HG03520 (cell line): ENCODE results near the gene PCDHGA5.
"Not testable (repeated sequence)": the region's sequence is repeated elsewhere in the genome, so short reads cannot be mapped to it uniquely, and the experiment has no call there.

Experiments
- ATAC-seq: cut with Tn5 transposase; IDR thresholded peaks from one replicate; pipeline ENCODE4 v1.9.1; 2021; ENCODE audit warnings: mild to moderate bottlenecking, moderate library complexity; ENCODE audit not compliant: unreplicated experiment

PCDHGA5 gene

DNA sequence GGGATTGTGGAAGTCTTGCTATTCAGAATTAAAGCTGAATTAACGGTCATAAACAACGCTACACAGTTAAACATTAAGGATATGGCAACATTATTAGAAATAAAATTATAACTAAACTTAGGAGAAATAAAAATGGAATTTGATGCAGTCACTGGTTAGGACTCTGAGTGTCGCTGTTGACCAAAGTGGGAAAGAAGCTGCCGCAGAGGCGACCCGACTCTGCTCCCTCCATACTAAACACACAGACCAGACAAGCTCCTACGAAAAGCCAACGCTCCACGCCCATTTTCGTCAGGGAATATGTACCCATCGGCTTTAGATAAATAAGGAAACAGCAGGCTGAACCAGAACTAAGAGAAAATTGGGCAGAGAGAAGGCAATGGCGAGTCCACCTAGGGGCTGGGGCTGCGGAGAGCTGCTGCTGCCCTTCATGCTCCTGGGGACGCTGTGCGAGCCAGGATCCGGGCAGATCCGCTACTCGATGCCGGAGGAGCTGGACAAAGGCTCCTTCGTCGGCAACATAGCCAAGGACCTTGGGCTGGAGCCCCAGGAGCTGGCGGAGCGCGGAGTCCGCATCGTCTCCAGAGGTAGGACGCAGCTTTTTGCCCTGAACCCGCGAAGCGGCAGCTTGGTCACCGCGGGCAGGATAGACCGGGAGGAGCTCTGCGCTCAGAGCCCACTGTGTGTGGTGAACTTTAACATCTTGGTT is at the start of gene PCDHGA5:
PCDHGA5 (plus strand) TSS at position 211 of the 709 bp plus-strand sequence; CDS start at position 380, 169 bp downstream.
- ATAC-seq = no peak

DNA sequence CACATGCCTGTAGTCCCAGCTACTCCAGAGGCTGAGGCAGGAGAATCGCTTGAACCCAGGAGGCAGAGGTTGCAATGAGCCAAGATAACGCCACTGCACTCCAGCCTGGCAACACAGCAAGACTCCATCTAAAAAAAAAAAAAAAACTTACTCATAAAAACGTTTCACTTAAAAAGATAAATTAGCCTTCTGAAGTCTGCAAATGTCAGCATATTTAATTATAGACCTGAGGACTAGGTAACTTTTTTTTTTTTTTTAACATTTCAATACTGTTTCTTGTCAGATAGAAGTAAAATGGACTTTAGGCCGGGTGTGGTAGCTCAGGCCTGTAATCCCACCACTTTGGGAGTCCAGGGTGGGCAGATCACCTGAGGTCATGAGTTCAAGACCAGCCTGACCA is 47.0 kb upstream of the PCDHGA5 start:
- not testable (repeated sequence) for ATAC-seq

GRCh38 chr5:141319202-141319601 is 44.8 kb upstream of the PCDHGA5 start:
- no peak for ATAC-seq

DNA sequence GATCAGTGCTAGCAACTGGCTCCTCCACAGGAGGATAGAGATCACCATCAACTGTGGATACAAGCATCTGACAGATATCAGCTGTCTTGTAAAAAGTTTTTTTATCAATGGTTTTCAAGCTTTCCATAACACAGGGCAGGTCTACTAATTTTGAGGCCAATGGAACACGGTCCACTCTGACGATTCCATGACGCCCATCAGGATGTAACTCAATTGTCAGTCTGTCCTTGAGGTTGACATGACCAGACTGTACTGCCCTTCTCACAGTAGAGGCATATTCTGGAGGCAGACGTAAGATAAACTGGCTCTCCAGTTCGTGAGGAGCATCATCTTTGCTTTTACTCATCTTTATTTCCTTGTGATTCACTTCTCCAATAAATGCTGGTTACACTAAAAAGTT is 44.3 kb upstream of the PCDHGA5 start:
- no peak for ATAC-seq

GRCh38 chr5:141320225-141321169 is 43.5 kb upstream of the PCDHGA5 start, which contains the start of gene TAF7:
TAF7 (minus strand) TSS chr5:141320784; CDS start chr5:141320044, 740 bp downstream.
- ATAC-seq = peak; percentile 91

GRCh38 chr5:141322261-141322660 is 41.7 kb upstream of the PCDHGA5 start:
- ATAC-seq = no peak

DNA sequence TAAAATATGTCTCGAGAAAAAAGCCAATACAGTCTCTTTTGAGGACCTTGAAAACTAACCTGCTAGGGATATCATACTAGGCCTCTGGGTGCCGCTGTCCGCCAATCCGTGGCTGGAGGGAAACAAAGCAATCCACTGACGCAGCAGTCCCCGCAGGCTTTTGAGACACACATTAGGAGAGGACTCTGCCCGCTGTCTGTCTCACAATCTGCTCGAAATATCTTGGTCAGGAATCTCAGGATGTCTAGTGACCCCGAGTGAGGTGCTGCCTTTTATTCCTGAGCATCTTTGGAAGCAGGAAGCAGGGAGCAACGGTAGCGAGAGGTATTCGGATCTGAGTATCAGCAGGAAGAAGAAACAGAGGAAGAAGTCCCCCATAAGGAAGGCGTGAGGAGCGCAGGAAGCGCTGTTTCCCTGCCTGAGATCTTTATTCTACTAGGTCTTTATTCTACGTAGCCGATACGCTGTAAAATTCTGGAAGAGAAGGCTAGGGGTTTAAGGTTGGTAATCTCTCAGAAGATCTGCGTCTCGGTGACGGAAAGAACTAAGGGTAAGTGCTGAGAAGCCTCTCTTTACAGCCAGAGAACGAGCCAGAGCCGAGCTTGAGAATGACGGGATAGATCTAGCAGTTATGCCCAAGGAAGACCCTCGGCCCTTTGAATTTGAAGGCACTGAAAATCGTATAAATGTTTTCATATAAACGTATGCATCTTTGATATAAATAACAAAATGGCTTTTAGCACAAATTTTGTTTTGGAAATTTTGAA is 37.7 kb upstream of the PCDHGA5 start:
- peak; percentile 74 for ATAC-seq

GRCh38 chr5:141328231-141328630 is 35.7 kb upstream of the PCDHGA5 start:
- ATAC-seq = no peak

GRCh38 chr5:141330299-141331080 is 33.5 kb upstream of the PCDHGA5 start, which contains the start of gene PCDHGA1:
PCDHGA1 (plus strand) TSS chr5:141330514.
- ATAC-seq = peak; percentile 67

- not testable (repeated sequence) for ATAC-seq
Measured at GRCh38 chr5:141332571-141332970, 31.4 kb upstream of the PCDHGA5 start.

DNA sequence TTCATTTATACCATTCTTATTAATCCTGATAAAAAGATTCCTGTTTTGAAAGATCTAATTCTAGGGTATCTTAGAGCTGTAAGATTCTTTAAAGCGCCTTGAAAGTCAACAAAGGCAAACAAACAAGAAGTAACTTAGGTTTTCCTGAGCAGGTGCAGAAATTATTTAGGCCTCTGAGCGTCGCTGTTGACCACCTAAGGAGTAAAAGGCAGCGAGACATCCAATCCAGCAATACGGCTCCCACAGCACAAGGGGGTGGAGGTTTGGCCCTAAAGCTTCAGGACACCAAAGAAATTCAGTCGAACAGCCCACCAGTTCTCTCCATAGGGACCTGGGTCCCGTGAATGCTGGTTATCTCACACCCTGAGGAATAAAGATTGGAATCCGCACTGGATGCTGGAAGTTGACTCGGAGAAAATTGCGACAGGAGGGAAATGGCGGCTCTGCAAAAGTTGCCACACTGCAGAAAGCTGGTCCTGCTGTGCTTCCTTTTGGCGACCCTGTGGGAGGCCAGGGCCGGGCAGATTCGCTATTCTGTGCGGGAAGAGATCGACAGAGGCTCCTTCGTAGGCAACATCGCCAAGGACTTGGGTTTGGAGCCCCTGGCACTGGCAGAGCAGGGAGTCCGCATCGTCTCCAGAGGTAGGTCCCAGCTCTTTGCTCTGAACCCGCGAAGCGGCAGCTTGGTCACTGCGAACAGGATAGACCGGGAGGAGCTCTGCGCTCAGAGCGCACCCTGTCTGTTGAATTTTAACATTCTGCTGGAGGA is 25.2 kb upstream of the PCDHGA5 start, which contains the start of gene PCDHGA2:
PCDHGA2 (plus strand) TSS at position 223 of the 769 bp plus-strand sequence.
- no peak for ATAC-seq

- not testable (repeated sequence) for ATAC-seq
Measured at GRCh38 chr5:141340781-141341354, 23.1 kb upstream of the PCDHGA5 start.

DNA sequence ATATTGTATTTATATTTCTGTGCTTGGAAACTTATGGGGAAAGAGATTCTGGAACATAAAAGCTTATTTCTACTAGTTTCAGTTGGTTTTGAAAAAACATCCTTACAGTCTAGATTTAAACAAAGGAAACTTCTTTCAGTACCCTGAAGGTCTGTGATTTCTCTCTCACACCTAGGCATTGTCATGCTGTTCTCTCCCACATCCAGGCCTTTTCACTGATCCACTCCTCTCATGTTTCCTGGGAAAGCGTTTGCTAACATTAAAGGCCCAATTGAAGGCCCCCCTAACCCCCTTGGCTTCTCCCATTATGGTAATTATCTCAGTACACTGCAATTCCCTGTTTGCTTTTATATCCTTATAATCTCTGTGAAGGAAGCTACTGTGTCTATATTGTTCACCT is 21.2 kb upstream of the PCDHGA5 start:
- no peak for ATAC-seq

DNA sequence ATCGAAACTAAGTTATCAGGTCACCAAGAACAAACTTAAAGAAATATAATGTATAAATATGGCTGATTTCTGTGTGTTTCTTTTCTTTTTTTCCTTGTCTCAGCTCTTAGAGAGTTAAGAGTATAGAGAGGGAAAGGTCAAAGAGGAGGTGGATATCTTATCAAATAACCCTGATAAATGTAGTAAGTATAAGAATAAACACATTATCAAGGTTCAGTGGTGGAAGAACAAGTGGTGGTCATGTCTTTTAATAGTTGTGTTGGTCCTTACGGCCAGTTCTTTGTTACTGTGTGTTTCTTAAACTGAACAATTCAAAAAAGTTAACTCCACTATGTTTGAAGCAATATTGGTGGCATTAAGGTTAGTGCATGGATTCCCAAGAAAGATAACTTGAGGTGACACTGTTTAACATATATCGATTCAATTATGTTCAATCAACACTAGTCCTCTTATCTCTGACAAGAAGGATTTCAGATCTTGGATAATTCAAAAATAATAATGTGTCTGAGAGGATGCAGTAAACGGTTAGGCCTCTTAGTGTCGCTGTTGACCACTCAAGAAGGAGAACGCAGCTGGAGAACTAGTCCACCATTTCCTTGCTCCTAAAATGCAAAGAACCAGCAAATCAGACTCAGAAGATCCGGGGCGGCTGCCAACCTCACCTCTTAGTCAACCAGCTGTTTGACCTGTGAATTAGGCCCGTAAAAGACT is 20.6 kb upstream of the PCDHGA5 start, which contains the start of gene PCDHGA3:
PCDHGA3 (plus strand) TSS at position 588 of the 711 bp plus-strand sequence. CDS start 205 bp downstream, outside the sequence.
- ATAC-seq = no peak

GRCh38 chr5:141343953-141344463 is 20.0 kb upstream of the PCDHGA5 start:
- ATAC-seq = no peak

- no peak for ATAC-seq
Measured at GRCh38 chr5:141345327-141345726, 18.6 kb upstream of the PCDHGA5 start.

- ATAC-seq = not testable (repeated sequence)
Measured at GRCh38 chr5:141346017-141346416, 17.9 kb upstream of the PCDHGA5 start.
